Gastrocnemius medialis (tissue), 4 donors: ENCODE results near the gene SH3BP1.

ENCODE experiments used
- CTCF ChIP-seq, 5 experiments: fragments of 450-650 bp in 3 of 5; fragments of 200-600 bp in 2 of 5; sonication (generic) in 2 of 5; IDR thresholded peaks in 4 of 5; conservative IDR thresholded peaks in 1 of 5; 1 replicate in 4 of 5; 2 replicates in 1 of 5; pipeline ENCODE4 v1.5.1; 2016 to 2019; ENCODE audit warnings: antibody characterized with exemption in 5 of 5, mild to moderate bottlenecking in 3 of 5, moderate library complexity in 3 of 5
- POLR2A ChIP-seq, 2 donors: fragments of 450-650 bp; IDR thresholded peaks; one replicate each; pipeline ENCODE4 v1.6.1; 2017; ENCODE audit warnings: antibody characterized with exemption in 2 of 2, mild to moderate bottlenecking in 2 of 2, moderate library complexity in 2 of 2

DNA sequence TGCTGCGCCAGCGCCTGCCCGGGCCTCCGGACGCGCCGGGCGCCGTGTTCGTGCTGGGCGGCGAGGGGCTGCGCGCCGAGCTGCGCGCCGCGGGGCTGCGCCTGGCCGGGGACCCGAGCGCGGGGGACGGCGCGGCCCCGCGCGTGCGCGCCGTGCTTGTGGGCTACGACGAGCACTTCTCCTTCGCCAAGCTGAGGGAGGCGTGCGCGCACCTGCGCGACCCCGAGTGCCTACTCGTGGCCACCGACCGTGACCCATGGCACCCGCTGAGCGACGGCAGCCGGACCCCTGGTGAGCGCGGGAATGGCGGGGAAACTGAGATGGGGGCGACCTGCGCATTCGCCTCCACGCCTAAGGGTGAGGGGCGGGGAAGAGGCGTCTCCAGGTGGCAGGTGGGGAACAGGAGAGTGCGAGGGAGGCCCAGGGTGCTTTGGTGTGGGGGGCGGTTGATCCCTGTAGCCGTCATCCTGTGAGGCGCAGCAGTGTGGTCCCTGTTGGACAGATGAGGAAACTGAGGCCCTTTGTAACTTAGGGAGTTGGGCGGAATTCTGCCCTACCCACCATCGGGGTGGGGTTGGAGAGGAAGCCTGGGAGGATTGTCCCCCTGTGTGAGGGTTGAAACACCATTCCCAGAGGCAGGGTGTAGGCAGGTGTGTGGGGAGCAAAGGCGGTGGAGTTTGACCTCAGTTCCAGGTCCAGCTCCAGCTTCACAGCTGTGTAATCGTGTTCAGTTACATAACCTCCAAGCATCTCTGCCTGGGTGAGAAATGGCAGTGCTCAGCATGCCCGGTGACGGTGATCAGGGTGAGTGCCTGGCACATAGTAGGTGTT is 19.8 kb downstream of the SH3BP1 start:
- TF ChIP-seq POLR2A (IDR thresholded peaks at IDR 0.05) (no peak), CTCF (IDR thresholded peaks at IDR 0.05 in 4 of 5, conservative IDR thresholded peaks at IDR 0.05 in 1 of 5) (no peak)
